ENCODE results near the gene MAMSTR.

MAMSTR gene

GRCh38 chr19:48756686-48757085 is 37.2 kb upstream of the MAMSTR start:
- no peak for TF ChIP-seq CTCF (IDR thresholded peaks at IDR 0.05)
- TF ChIP-seq ZFX (IDR thresholded peaks at IDR 0.05; ENCODE audit: borderline replicate concordance) = no peak
- H3K27ac ChIP-seq = no peak overlapping the region

- H3K27ac ChIP-seq = no peak overlapping the region
These were observed 36.7 kb upstream of the MAMSTR start for GRCh38 chr19:48756212-48756611.

GRCh38 chr19:48755787-48756186 is 36.3 kb upstream of the MAMSTR start:
- TF ChIP-seq CTCF (IDR thresholded peaks at IDR 0.05) = no peak
- H3K27ac ChIP-seq = no peak overlapping the region

More at GRCh38 chr19:48756212-48756611, 36.7 kb upstream of the MAMSTR start:
- TF ChIP-seq ZFX (IDR thresholded peaks at IDR 0.05; ENCODE audit: borderline replicate concordance) = no peak
- no peak for TF ChIP-seq CTCF (IDR thresholded peaks at IDR 0.05)

- TF ChIP-seq ZFX (IDR thresholded peaks at IDR 0.05; ENCODE audit: borderline replicate concordance) = no peak
- TF ChIP-seq CTCF (IDR thresholded peaks at IDR 0.05) = no peak
- no peak within 1 kb of the TSS for H3K27ac ChIP-seq
These were observed 35.6 kb upstream of the MAMSTR start, which contains the start of gene FGF21 for GRCh38 chr19:48755084-48755641. TSS of gene FGF21 (plus strand) at chr19:48755524. CDS start at chr19:48756237, 713 bp downstream.

- TF ChIP-seq CTCF (IDR thresholded peaks at IDR 0.05) (peak; percentile 38; the same call in 1 of the 2 replicates), ZFX (IDR thresholded peaks at IDR 0.05; ENCODE audit: borderline replicate concordance) (no peak)
- peak within 1 kb of the TSS; percentile 91 for H3K27ac ChIP-seq
These were observed 33.2 kb upstream of the MAMSTR start, which contains the start of gene FUT1 for GRCh38 chr19:48752496-48753365. TSS of gene FUT1 (minus strand) at chr19:48752641. CDS start at chr19:48751281, 1,360 bp downstream.

GRCh38 chr19:48751845-48752495 is 32.4 kb upstream of the MAMSTR start:
- TF ChIP-seq CTCF (IDR thresholded peaks at IDR 0.05) = no peak
- no peak for TF ChIP-seq ZFX (IDR thresholded peaks at IDR 0.05; ENCODE audit: borderline replicate concordance)
- peak overlapping the region; percentile 91 for H3K27ac ChIP-seq
